Measurements from ENCODE around the gene ASCC1.
"Not testable (repeated sequence)": the region's sequence is repeated elsewhere in the genome, so short reads cannot be mapped to it uniquely, and the experiment has no call there.

Gene ASCC1

GRCh38 chr10:72123616-72124015 lies 92.5 kb downstream of the ASCC1 start:
- DNase-seq: no peak

GRCh38 chr10:72122221-72122620 lies 93.9 kb downstream of the ASCC1 start:
- no peak for DNase-seq

- no peak for DNase-seq
Observed at GRCh38 chr10:72121389-72121788, 94.7 kb downstream of the ASCC1 start.

DNA sequence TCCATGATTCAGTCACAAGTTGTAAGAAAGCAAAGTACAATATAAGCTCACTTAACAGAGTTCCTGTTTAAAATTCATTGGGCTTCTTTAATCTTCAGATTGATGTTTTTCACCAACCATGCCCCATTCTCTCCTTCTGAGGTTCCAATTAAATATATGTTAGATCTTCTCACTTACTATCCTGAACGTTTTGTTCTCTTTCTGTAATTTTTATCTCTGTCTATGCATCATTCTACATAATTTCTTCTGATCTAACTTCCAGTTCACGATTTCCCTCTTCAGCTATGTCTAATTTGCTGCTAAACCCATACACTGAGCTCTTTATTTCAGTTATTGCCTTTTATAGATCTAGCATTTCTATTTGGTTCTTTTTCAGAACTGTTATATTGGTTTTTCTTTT lies 99.7 kb downstream of the ASCC1 start:
- DNase-seq: no peak

DNA sequence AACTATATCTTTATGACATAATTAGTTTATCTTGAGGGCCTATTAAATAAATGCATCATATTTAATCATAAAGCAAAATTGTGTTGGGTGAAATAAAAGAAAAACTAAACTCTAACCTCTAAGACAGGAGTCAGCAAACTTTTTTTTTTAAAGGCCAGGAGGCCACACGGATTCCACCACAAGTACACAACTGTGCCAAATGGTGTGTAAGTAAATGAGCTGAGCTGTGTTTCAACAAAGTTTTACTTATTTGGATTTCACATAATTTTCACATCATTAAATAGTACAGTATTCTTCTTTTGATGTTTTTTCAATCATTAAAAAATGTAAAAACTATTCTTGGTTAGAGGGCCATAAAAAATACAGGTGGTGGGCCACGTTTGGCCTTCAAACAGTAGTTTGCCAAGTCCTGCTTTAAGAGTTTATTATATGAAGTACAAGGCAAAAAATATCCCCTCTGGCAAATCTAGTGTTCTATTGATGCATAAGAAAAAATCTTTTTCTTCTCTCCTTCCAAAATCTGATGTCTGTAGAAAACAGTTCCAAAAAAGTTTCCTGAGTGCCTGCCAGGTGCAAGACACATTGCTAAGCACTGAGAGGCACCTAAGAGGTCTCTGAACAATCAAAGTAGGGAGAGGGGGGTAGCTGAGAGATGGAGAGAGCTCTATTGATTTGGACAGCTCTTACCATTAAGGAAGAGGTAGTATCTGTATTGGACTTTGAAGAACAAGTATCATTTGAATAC lies 101.2 kb downstream of the ASCC1 start:
- DNase-seq: no peak

GRCh38 chr10:72110673-72111401 lies 105.2 kb downstream of the ASCC1 start:
- no peak for DNase-seq

- no peak for DNase-seq
Observed at GRCh38 chr10:72109636-72110157, 106.4 kb downstream of the ASCC1 start.

- no peak for DNase-seq
Observed at GRCh38 chr10:72108830-72109635, 107.0 kb downstream of the ASCC1 start.

DNA sequence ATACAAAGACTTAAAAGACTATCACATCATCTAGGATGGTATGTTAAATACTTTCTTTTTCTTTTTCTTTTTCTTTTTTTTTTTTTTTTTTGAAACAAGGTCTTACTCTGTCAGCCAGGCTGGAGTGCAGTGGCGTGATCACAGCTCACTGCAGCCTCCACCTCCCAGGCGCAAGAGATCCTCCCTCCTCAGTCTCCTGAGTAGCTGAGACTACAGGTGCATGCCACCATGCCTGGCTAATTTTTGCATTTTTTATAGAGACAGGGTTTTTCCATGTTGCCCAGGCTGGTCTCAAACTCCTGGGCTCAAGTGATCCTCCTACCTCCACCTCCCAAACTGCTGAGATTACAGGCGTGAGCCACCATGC lies 108.1 kb downstream of the ASCC1 start:
- DNase-seq: not testable (repeated sequence)

DNA sequence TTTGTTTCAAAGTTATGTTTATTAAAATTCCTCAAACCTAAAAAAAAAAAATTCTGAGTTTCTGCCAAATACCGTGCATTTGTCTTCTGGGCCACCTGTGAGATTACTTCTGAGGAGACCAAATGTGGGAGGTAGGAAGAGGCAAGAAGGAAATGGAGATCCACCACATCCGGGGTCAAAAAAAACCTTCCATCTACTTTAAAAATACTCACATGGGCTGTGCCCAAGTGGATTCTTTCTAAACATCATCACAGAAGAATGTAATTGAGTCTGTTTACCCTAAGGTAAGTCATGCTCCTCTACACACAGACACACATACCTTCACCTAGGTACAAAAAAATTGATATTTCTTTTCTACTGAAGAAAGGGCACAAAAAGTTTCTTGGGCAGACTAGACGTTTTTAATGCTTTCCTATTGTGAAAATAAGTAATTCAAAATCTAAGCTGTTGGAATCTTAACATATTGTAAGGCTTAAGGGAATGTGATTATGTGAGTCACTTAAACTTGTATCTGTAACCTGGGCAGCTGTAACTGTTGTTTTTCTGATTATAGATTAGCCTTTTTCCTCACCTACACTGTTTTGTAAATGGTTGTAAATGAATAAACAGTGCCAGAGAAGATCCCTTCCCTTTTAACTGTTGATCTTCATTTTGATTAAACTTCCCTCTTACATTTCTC lies 108.6 kb downstream of the ASCC1 start:
- no peak for DNase-seq

DNA sequence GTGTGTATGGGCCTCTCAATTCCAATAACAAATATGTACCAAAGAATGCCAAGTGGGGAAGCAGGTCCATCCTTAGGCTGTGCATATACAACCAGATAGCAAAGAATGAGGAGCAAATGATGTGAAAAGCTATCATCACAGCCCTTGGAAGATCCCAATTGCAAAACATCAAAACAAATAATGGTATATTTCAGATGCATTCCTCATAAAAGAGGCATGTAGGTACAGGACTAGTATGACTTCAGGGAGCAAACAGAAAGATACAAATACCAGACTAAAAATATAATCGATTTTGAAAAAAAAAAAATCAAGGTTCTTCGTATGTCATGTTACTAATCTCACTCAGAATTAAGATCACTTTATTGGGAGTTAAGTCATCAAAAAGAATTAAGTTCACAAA lies 109.2 kb downstream of the ASCC1 start:
- DNase-seq: no peak

GRCh38 chr10:72106154-72106849 lies 109.8 kb downstream of the ASCC1 start:
- no peak for DNase-seq

- no peak for DNase-seq
Observed at GRCh38 chr10:72105710-72106109, 110.4 kb downstream of the ASCC1 start.

DNA sequence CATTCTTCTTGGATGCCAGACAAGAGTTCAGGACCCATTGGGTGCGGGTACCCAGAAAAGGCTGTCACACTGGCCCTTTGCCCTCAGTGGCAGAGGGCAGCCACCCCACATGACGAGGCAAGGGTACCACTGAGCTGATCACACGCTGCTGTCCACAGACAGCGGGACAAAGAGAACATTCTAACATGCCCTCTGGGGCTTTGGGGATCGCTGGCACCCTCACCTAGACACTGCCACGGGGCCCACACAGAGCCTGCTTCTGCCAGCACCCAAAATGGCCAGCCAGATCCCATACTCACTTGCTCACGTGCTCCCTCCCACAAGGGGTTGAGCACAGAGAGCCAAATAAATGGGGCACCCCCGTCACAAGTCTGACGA lies 111.0 kb downstream of the ASCC1 start:
- DNase-seq: no peak

DNA sequence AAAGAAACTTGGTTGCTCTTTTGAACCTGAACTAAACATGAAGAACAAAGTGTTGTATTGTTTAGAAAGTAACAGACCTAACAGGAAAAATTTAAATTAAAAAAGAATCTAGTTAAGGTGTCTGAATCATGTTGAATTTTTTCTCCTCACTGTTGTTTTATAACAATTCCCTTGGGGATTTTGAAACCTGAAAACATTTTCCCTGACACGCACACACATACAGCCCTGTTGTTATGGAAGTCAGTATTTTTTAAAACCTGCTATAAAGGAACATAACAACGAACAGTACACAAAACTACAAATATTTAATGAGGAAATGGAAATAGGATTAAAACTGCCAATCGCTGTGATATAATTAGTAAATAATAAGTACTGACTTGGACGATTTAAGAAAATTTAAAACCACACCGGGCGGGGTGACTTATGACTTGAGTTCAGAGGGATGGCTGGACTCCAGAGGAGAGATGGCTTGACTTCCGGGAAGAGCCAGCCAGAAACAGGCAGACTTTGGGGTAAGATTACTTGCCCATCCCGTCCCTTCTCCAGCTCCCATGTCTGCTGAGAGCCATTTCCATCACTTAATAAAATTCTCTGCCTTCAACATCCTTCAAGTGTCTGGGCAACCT lies 111.5 kb downstream of the ASCC1 start:
- no peak for DNase-seq

- no peak for DNase-seq
Observed at GRCh38 chr10:72099600-72099921, 116.5 kb downstream of the ASCC1 start.

DNA sequence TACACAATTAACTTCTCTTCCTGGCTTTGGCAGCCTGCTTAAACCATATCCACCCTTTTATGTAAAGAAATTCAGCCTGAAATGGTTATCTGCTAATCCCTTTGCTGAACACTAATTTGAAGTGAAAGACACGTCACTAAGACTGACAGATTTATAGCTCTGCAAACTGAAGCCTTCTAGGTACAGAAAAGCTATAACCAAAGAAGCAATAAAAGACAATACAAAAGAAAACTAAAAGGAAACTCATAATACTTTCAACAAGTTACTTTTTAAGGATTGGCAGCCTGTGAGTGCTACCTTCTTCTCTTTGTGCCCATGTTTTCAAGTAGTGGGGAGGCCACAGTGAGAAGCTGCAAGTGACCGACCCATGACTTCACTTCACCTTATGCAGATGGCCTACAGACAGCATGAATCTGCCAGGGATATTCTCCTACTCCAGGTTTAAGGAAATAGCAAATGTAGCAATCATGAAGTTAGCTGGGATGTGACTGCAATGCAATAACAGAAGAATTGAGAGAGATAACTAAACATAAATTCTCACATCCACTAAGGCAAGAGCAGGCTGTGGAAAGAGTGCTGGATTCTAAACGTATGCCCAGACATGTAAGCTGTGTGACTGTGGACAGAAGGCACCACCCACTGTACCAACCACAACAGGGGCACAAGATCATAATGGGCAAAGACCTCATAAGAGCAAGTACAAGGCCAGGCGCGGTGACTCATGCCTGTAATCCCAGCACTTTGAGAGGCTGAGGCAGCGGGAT lies 117.1 kb downstream of the ASCC1 start:
- no peak for DNase-seq

GRCh38 chr10:72098301-72098835 lies 117.7 kb downstream of the ASCC1 start:
- no peak for DNase-seq

DNA sequence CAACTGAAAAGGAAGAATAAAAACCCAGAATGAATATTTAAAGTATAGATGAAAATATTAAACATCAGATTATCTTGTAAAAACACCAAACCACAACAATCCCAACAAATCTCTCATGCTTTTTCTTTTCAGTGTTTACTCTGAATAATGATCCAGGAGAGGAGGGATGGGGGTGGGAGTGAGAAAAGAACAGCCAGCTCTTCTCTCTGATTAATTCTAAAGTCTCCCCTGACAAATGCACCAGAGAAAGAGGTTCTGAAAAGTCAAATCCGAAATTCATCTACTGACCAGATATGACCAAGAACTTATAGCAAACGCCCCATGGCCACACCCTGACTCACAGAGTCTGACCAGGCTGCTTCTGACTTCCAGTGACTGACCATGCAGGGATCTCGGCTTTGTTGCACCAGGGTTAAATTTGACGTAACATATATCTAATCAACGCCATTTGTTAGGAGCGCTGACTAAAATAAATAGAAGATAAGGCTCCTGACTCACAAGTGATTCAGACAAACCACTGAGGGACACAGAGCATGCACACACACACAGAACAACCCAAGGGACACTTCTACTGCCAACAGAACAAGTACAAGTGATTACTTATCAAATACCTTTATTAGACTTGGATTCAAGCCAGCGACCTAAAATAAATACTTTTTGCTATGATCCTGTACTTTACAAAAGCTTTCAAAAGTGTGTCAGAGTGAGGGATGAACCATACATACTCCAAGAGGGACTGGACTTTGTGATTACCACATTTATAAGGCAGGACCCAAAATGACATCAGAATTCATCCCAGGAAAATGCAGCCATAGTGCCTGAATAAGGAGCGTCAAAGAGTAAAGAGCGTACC lies 118.4 kb downstream of the ASCC1 start:
- no peak for DNase-seq
